Right hindlimb (tissue), 1 donor: ENCODE measurements around the gene KDM4D.

Experiments used
- DNase-seq: peaks from one replicate; pipeline ENCODE4 v3.0.0-alpha.2; 2018

Gene KDM4D

GRCh38 chr11:95035316-95035715, 61.8 kb downstream of the KDM4D start:
- DNase-seq: no peak

DNA sequence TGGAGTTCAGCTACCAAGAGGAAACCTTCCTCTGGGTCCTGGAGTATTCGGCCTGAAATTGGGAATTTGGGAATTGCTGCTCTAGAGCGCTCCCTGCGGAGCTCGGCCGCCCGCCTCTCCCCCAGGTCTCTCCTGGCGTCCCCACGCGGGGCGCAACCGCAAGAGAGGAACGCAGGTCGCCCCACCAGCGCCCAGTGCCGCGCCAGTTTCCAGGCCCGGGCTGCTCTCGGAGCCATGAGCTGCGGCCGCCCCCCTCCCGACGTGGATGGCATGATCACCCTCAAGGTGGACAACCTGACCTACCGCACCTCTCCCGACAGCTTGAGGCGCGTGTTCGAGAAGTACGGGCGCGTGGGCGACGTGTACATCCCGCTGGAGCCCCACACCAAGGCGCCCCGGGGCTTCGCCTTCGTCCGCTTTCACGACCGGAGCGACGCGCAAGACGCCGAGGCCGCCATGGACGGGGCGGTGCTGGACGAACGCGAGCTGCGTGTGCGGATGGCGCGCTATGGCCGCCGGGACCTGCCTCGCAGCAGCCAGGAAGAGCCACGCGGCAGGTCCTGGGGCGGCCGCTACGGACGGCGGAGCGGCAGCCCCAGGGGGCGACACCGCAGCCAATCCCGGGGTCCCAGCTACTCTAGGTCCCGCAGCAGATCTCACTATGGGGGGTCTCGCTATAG, 64.0 kb downstream of the KDM4D start:
- peak; percentile 29 for DNase-seq

GRCh38 chr11:95042239-95042638, 68.7 kb downstream of the KDM4D start:
- DNase-seq: no peak

DNA sequence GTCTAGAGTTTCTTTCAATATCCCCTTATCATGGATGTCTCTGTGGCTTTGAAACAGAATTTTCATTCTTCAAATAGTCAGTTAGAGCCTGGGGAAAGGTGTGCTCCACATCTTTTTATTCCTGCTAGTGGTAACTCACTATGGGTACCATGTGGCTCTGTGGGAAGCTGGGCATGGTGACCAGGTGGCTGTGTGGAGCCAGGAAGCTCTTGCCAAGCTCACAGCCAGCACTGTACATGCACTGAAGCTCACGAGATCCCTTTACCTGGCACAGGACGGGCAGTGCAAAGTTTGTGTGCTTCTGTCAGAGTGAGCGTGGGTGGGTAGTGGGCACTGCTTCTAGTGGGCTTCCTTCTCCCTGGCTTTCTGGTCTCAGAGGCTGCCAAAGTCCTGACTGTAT, 69.4 kb downstream of the KDM4D start:
- DNase-seq: no peak

- DNase-seq: no peak
These were observed 70.5 kb downstream of the KDM4D start for GRCh38 chr11:95044010-95044409.

GRCh38 chr11:95045812-95046211, 72.3 kb downstream of the KDM4D start:
- no peak for DNase-seq
